HT1080 (cell line): ENCODE measurements around the gene PPIE. TPM values are rescaled to one million over a fixed set of nuclear protein-coding genes. Genes with fewer than 3 reads are reported as not detected.
A peak's percentile ranks its signal among the peaks of the same experiment; 100 is the strongest.
"Not testable (repeated sequence)": the region's sequence is repeated elsewhere in the genome, so short reads cannot be mapped to it uniquely, and the experiment has no call there.

Experiments
- DNase-seq: peaks from one replicate; pipeline ENCODE4 v3.0.0-alpha.2; 2015; ENCODE audit warnings: low read depth
- total RNA-seq: library from RNA; depleted of rRNA; stranded (reverse); fragments of >200 nt; shearing (Covaris generic); gene quantifications from 2 replicates; pipeline ENCODE4 v1.2.3, GENCODE V29; 2014

PPIE gene
- total RNA-seq, 1 experiment from 2014 or later: 32.4 TPM

DNA sequence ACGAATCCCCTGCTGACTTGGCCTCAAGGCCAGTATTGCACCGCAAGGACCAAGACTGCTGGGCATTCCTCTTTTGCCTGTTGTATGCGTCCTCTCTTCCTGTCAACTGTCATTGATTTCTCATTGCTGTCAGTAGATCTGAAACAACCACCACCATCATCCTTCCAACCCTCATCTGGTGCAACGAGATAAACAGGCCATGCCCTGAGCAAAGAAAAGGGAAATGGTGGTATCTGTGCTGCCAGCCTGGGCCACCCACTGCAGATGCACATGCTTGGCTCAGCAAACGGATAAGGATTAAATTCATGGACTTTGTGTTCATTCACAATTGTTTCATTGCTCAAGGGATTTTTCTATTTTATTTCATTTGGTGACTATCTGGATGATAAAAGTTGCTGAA lies 18.8 kb downstream of the PPIE start:
- no peak for DNase-seq

- no peak for DNase-seq
These were observed 20.1 kb downstream of the PPIE start for GRCh38 chr1:39758556-39759435.

GRCh38 chr1:39759436-39759726 lies 20.7 kb downstream of the PPIE start:
- DNase-seq: no peak

- DNase-seq: no peak
These were observed 21.7 kb downstream of the PPIE start for GRCh38 chr1:39760074-39761008.

DNA sequence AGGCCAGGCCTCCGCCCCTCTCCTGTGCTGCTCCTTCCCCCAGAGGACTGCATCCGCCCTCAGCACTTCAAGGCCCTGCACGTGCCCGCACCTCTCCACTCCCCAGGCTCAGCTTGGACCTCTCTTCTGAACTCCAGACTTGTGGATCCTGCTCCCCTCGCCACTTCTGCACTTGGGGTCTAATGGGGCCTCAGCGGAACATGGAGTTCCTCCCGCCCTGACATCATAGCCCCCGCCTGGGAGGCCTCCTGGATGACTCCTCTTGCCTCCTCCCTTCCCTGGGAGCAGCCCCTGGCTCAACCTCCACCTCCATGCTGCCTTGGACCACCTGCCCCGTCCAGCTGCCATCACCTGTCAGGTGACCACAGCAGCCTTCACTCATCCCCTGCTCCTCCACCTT lies 22.3 kb downstream of the PPIE start:
- DNase-seq: no peak

- no peak for DNase-seq
These were observed 23.0 kb downstream of the PPIE start for GRCh38 chr1:39761557-39762260.

DNA sequence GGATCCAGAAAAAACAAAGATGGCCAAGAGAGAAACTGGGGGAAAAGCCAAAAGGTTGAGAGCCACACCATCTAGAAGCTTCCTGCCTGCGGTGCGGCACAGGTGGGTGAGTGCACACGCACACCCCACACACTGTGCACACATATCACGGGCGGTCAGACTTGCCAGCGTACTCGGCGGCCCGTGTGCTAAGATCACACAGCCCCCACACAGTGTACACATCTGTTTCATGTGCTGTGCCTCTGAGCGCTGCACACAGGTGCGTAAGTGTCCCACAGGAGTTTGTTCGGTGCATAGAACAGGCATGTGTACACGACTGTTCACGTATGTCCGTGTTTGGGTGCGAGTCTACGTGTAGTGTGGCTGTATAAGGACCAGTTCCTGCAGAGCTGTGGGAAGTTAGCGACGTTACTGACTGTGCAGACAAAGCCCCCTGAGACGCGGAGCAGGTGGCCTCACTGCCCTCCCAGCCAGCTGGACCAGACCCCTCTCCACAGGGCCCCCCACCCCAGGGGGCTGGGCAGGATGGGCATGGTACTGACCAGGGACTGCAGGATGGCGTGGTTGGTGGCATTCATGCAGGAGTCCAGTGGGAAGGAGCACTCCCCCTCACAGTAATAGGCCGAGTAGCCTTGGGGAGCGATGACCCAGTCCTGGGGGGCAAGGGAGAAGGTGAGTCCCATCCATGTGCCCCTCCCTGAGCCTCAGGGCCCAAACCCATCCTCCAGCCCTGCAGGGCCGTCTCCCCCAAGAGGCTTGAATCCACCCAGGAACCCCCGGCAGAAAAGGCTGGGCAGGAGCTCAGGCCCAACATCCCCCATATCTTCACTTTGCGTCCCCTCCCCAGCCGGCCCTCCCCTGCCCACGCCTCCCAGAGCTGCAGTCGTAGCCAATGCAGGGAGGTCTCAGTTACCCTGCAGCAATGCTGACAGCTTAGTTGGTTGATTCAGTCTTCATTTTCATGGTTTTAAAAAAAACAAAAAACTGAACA lies 24.2 kb downstream of the PPIE start:
- no peak for DNase-seq

- DNase-seq: not testable (repeated sequence)
These were observed 25.1 kb downstream of the PPIE start for GRCh38 chr1:39763619-39764374.

DNA sequence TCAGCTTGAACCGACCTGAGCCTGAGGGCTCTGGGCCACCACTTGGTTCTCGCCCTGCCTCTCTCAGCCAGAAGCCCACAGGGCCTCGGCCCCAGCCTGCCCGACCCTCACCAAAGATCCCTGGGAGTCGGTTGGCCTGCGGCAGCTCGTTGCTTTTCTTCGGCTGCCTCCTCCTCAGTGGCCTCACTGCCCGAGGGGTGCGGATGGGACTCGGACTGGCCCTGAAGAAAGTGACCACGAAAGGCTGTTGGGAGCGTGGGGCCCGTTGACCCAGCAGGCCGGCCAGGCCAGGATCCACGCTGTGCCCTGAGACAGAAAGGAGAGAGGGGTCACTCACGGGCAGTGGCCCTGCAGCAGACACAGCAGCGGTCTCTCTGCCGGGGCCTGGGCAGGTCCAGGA lies 25.8 kb downstream of the PPIE start:
- DNase-seq: not testable (repeated sequence)

DNA sequence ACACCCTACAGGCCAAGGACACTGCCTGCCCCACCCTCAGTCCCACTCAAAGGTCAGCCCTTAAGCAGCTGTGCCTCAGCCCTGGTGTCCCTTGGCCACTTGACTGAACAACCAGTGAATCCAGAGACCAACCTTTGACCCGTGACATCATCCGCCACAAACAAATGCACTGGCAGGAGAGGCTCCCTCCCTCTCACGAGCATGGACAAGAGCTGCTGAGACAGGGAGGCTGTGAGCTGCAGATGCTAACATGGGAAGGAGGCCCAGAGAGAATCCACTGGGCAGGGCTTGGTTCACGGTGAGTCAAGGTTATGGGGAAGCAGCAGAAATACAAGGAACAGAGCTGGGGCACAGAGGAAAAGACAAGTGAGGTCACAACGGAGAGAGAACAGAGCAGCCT lies 27.8 kb downstream of the PPIE start:
- not testable (repeated sequence) for DNase-seq

GRCh38 chr1:39769502-39769901 lies 30.8 kb downstream of the PPIE start:
- not testable (repeated sequence) for DNase-seq

DNA sequence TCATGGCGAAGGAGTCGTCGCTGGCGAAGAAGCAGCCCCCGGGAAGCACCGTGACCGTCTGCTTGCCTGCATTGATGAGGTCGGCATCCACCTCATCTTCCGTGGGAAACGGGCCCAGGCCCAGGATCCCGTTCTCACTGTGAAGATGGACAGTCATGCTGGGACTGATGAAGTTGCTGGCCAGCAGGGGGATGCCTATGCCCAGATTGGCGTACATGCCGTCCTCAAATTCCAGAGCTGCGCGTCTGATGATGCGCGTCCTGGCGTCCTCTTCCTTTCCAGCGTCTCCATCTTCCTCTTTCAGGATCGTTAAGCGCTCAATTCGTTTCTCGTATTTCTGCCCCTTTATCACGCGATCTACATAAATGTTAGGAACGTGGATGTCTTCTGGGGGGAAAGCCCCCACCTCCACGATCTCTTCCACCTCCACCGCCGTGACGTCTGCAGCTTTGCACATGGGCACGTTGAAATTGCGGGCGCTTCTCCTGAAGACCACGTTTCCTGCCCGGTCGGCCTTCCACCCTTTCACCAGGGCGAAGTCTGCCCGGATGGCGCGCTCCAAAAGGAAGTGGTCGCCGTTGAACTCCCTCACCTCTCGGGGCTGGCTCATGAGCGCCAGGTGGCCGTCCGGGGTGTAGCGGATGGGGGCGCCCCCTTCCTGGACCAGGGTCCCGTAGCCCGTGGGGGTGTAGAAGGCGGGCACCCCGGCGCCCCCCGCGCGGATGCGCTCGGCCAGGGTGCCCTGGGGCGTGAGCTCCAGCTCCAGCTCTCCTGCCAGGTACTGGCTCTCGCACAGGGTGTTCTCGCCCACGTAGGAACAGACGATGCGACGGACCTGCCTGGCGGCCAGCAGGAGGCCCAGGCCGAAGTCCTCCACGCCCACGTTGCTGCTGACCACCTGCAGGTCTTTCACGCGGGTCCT lies 31.7 kb downstream of the PPIE start:
- DNase-seq: not testable (repeated sequence)

- not testable (repeated sequence) for DNase-seq
These were observed 32.4 kb downstream of the PPIE start, which contains the start of gene OXCT2 for GRCh38 chr1:39771022-39771532. OXCT2 (minus strand) TSS chr1:39771348; CDS start chr1:39771255, 93 bp downstream.

DNA sequence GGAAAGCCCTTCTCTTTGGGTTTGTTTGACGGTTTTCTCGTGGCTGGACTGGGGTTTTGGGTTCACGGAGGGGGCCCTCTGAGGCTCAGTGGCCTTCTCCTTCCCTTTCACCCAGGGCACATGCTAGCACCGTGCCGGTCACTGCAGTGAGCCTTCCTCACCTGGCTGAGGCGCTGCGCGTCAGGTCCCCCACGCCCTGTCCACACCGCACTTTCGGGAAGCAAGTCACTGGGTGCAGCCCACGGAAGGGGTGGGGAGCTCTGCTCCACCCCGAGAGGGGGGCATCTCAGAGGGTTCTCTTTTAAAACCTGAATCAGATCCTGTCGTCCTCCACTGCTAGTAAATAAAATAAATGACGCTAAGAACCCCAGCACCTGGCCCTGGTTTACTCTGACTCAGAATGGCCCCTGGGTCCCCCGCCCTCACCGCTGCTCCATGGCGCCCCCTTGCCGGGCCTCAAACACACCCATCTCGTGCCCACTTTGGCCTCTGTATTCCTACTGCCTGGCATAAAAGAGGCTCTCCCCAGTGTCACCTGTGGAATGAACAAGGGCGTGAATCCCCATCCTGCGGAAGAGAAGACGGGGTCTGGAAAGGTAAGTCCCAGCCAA lies 34.8 kb downstream of the PPIE start:
- DNase-seq: not testable (repeated sequence)

GRCh38 chr1:39775141-39775540 lies 36.5 kb downstream of the PPIE start:
- not testable (repeated sequence) for DNase-seq

- not testable (repeated sequence) for DNase-seq
These were observed 37.2 kb downstream of the PPIE start for GRCh38 chr1:39775676-39776399.

GRCh38 chr1:39776400-39776713 lies 37.7 kb downstream of the PPIE start:
- peak; percentile 33 for DNase-seq
